Hematopoietic multipotent progenitor cell treated with erythropoietin and hydrocortisone succinate and interleukin-3 and kit ligand, for 17 days (in vitro differentiated cells): Measurements from ENCODE around the gene FMO2.
"Not testable (repeated sequence)": the region's sequence is repeated elsewhere in the genome, so short reads cannot be mapped to it uniquely, and the experiment has no call there.

Source experiments
- DNase-seq: peaks from one replicate; pipeline ENCODE4 v3.0.0-alpha.2; 2015; ENCODE audit warnings: low spot score

Gene FMO2

GRCh38 chr1:171219346-171220080, 34.4 kb downstream of the FMO2 start:
- DNase-seq, result no peak

GRCh38 chr1:171220081-171220420, 35.0 kb downstream of the FMO2 start:
- no peak for DNase-seq

- DNase-seq, result no peak
Observed at GRCh38 chr1:171220581-171221054, 35.5 kb downstream of the FMO2 start.

GRCh38 chr1:171221665-171222591, 36.8 kb downstream of the FMO2 start:
- no peak for DNase-seq

GRCh38 chr1:171222936-171223335, 37.8 kb downstream of the FMO2 start:
- DNase-seq, result no peak

- DNase-seq, result not testable (repeated sequence)
Observed at GRCh38 chr1:171224257-171224656, 39.2 kb downstream of the FMO2 start.

GRCh38 chr1:171226747-171227370, 41.8 kb downstream of the FMO2 start:
- DNase-seq, result no peak

GRCh38 chr1:171231326-171231725, 46.2 kb downstream of the FMO2 start:
- DNase-seq, result no peak

- no peak for DNase-seq
Observed at GRCh38 chr1:171233183-171233582, 48.1 kb downstream of the FMO2 start.

GRCh38 chr1:171236231-171236630, 51.1 kb downstream of the FMO2 start:
- DNase-seq, result not testable (repeated sequence)

GRCh38 chr1:171243878-171244277, 58.8 kb downstream of the FMO2 start:
- DNase-seq, result no peak

- DNase-seq, result peak; percentile 19
Observed at GRCh38 chr1:171245458-171246064, 60.5 kb downstream of the FMO2 start.

- DNase-seq, result no peak
Observed at GRCh38 chr1:171247501-171247900, 62.4 kb downstream of the FMO2 start.

GRCh38 chr1:171248302-171248701, 63.2 kb downstream of the FMO2 start, which contains the start of gene FMO1:
Gene FMO1 (plus strand): TSS chr1:171248494. CDS start chr1:171258088, 9,594 bp downstream.
- no peak for DNase-seq

GRCh38 chr1:171248841-171249240, 63.7 kb downstream of the FMO2 start:
- no peak for DNase-seq

GRCh38 chr1:171250263-171250662, 65.2 kb downstream of the FMO2 start:
- no peak for DNase-seq

GRCh38 chr1:171251042-171251951, 66.2 kb downstream of the FMO2 start:
- no peak for DNase-seq

GRCh38 chr1:171251952-171252300, 66.8 kb downstream of the FMO2 start:
- no peak for DNase-seq

- DNase-seq, result no peak
Observed at GRCh38 chr1:171252482-171252881, 67.4 kb downstream of the FMO2 start.

GRCh38 chr1:171254859-171255258, 69.8 kb downstream of the FMO2 start:
- no peak for DNase-seq

- DNase-seq, result no peak
Observed at GRCh38 chr1:171256940-171257606, 72.0 kb downstream of the FMO2 start.
